ENCODE data around the gene DYRK1A.

Gene DYRK1A

GRCh38 chr21:37568916-37569315, 202.3 kb downstream of the DYRK1A start:
- ATAC-seq (replicated peaks) (no peak), DNase-seq (no peak)
- H3K4me3 Mint-ChIP-seq, result no peak overlapping the region
- peaks cover 4 to 7% of the 10 kb centered on the region in 2 donors for H3K4me1 Mint-ChIP-seq (ENCODE audit: low read depth in 2 of 2)
- H3K27ac Mint-ChIP-seq, result no peak overlapping the region
- no peaks in the 10 kb centered on the region for H3K9me3 Mint-ChIP-seq
- peaks cover 9% of the 10 kb centered on the region for H3K36me3 Mint-ChIP-seq (ENCODE audit: insufficient read depth)
- H3K27me3 Mint-ChIP-seq, result peaks cover 17% of the 10 kb centered on the region in 2 donors

- Mint-ChIP-seq H3K4me3 (no peak overlapping the region), H3K27ac (no peak overlapping the region), H3K9me3 (no peaks in the 10 kb centered on the region), H3K36me3 (ENCODE audit: insufficient read depth) (peaks cover 3% of the 10 kb centered on the region), H3K4me1 (ENCODE audit: low read depth in 2 of 2) (no peaks in the 10 kb centered on the region), H3K27me3 (peaks cover 21 to 39% of the 10 kb centered on the region in 2 donors)
- DNase-seq, result no peak
- no peak for ATAC-seq (replicated peaks)
These were observed 204.9 kb downstream of the DYRK1A start for GRCh38 chr21:37571442-37571841.

- Mint-ChIP-seq H3K4me1 (ENCODE audit: low read depth in 2 of 2) (no peaks in the 10 kb centered on the region), H3K4me3 (no peak overlapping the region), H3K27ac (peak overlapping the region in 1 of 2 donors; percentile 68), H3K27me3 (peaks cover 21 to 39% of the 10 kb centered on the region in 2 donors), H3K36me3 (ENCODE audit: insufficient read depth) (peaks cover 3% of the 10 kb centered on the region), H3K9me3 (no peaks in the 10 kb centered on the region)
- no peak for ATAC-seq (replicated peaks)
- DNase-seq, result no peak
These were observed 207.7 kb downstream of the DYRK1A start for GRCh38 chr21:37574316-37574715.

GRCh38 chr21:37574751-37575150, 208.2 kb downstream of the DYRK1A start:
- Mint-ChIP-seq H3K4me1 (ENCODE audit: low read depth in 2 of 2) (no peaks in the 10 kb centered on the region), H3K9me3 (no peaks in the 10 kb centered on the region), H3K27ac (no peak overlapping the region), H3K4me3 (no peak overlapping the region), H3K36me3 (ENCODE audit: insufficient read depth) (peaks cover 3% of the 10 kb centered on the region), H3K27me3 (peaks cover 21 to 39% of the 10 kb centered on the region in 2 donors)
- DNase-seq (no peak), ATAC-seq (replicated peaks) (no peak)

- Mint-ChIP-seq H3K27me3 (peaks cover 18 to 42% of the 10 kb centered on the region in 2 donors), H3K36me3 (ENCODE audit: insufficient read depth) (peaks cover 3% of the 10 kb centered on the region), H3K9me3 (no peaks in the 10 kb centered on the region), H3K27ac (no peak overlapping the region), H3K4me3 (no peak overlapping the region), H3K4me1 (ENCODE audit: low read depth in 2 of 2) (no peaks in the 10 kb centered on the region)
- ATAC-seq (replicated peaks) (no peak), DNase-seq (no peak)
These were observed 209.0 kb downstream of the DYRK1A start for GRCh38 chr21:37575580-37575979.

Data from effector memory CD8-positive, alpha-beta T cell (primary cell).